ENCODE measurements around the gene HRH4.

HRH4 gene

DNA sequence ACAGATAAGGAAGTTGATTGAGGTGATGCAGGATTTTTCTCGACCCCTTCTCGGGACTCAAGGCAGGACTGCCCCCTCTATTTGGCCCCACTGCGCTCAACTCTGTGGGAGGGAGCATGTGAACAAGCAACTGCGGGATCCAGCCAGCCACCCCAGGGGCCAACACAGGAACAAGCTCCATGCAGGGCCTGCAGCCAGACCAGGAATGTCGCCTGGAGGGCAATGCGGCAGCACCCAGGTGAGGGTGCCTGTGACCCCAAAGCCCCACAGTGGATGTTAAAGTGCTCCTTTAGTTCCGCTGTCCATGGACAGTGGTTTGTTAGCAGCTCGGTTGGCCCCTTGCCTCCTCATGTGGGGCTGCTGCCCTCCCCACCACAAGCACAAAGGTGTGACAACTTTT, 57.1 kb downstream of the HRH4 start:
- TF ChIP-seq CTCF (IDR thresholded peaks at IDR 0.05): no peak
- no peak overlapping the region for H3K27ac ChIP-seq
- DNase-seq (ENCODE audit: low spot score): no peak
- no peak overlapping the region for H3K4me3 ChIP-seq

GRCh38 chr18:24518596-24518995, 58.2 kb downstream of the HRH4 start:
- no peak for DNase-seq (ENCODE audit: low spot score)
- TF ChIP-seq CTCF (IDR thresholded peaks at IDR 0.05): no peak
- Histone ChIP-seq H3K27ac (no peak overlapping the region), H3K4me3 (no peak overlapping the region)
